ENCODE results near the gene C1orf116.

GRCh38 chr1:207033302-207033701, 746 bp upstream of the C1orf116 start:
- TF ChIP-seq CTCF (conservative IDR thresholded peaks at IDR 0.05) (no peak), EZH2 (IDR thresholded peaks at IDR 0.05; ENCODE audit: low read depth) (no peak)
